ENCODE results near the gene TMEM53. TPM values are rescaled to one million over a fixed set of nuclear protein-coding genes. Genes with fewer than 3 reads are reported as not detected.

TMEM53 gene
- total RNA-seq, 2 donors from 2014 or later, result 2.6 to 2.8 TPM

- DNase-seq (no peak), ATAC-seq (no peak)
- H3K27me3 Mint-ChIP-seq, result no peaks in the 10 kb centered on the region
- peaks cover 2% of the 10 kb centered on the region for H3K36me3 Mint-ChIP-seq (ENCODE audit: low read depth)
- H3K27ac Mint-ChIP-seq, result peak overlapping the region; percentile 60
- peaks cover 4% of the 10 kb centered on the region for H3K4me1 Mint-ChIP-seq
- H3K9me3 ChIP-seq (ENCODE audit: control insufficient read depth, low read length, poor library complexity, severe bottlenecking), result no peaks in the 10 kb centered on the region
- H3K4me3 Mint-ChIP-seq, result no peak overlapping the region
These were observed 18.7 kb downstream of the TMEM53 start for GRCh38 chr1:44655609-44656008.

DNA sequence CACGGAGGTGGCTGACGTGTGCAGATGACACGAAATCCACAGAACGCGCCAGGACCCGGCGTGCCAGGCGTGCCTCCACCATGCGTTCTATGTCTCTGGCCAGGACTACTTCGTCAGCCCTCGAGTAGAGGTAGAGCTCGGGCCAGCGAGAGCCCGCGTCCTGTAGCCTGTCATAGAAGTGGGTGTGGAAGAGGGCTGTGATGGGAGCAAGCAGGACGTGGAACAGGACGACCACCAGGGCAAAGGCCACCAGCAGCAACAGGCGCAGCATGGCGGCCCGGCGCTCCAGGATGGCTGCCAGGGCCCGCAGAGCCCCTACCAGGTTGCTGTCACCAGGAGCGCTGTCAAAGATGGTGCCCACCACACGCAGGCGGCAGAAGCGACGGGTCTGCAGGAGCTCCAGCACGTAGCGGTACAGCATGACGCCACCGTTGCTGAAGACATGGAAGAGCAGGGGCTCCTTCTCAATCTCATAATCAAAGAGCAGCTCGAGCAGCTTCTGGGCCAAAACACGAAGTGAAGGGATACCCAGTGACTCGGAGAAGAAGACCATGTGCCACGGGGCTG, 19.6 kb downstream of the TMEM53 start:
- no peak for DNase-seq
- peaks cover 4% of the 10 kb centered on the region for H3K4me1 Mint-ChIP-seq

DNA sequence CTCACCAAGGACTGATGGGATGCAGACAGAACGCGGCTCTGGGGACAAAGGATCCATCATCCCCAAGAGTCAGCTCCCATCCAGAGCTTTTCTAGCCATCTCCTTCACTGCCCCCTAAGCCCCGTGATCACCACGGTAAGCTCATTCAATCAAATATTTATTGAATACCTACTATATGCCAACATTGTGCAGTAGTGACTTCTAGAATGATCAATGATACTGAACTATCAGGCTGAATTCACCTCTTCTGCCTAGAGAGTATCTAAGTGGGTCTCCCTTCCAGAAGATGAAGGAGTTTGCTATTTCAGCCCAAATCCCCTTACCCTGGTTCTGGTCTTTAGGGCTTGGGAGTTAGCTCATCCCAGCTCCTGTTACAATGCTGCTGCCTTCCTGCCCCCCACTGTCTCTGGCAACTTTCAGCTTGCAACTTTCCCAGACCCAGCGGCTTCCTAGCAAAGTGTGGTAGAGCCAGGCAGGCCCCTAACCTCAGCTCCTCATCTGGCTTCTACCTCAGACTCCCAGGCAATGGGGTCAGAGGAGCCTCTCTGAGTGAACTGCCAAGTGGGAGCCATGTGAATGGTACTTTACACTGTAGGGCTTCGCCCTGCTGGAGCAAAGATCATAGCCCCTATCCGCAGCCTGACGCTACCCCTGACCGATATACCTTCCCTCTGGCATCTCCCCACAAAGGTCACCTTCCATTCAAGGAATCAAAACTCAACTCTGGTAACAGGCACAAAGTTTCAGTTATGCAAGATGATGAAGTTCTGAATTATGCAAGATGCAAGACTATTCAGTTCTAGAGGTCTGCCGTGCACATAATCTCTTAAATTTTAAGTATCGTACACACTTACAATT, 20.9 kb downstream of the TMEM53 start:
- ATAC-seq, result peak; percentile 12
- Mint-ChIP-seq H3K4me1 (peaks cover 8% of the 10 kb centered on the region), H3K4me3 (no peak overlapping the region), H3K27ac (no peak overlapping the region), H3K36me3 (ENCODE audit: low read depth) (peaks cover 9% of the 10 kb centered on the region), H3K27me3 (no peaks in the 10 kb centered on the region)
- H3K9me3 ChIP-seq (ENCODE audit: control insufficient read depth, low read length, poor library complexity, severe bottlenecking), result no peaks in the 10 kb centered on the region
- DNase-seq, result no peak

More for the DNA sequence above, 19.6 kb downstream of the TMEM53 start:
- H3K27ac Mint-ChIP-seq, result no peak overlapping the region
- H3K9me3 ChIP-seq (ENCODE audit: control insufficient read depth, low read length, poor library complexity, severe bottlenecking), result no peaks in the 10 kb centered on the region
- H3K36me3 Mint-ChIP-seq (ENCODE audit: low read depth), result peaks cover 2% of the 10 kb centered on the region
- no peak overlapping the region for H3K4me3 Mint-ChIP-seq
- H3K27me3 Mint-ChIP-seq, result no peaks in the 10 kb centered on the region
- no peak for ATAC-seq

DNA sequence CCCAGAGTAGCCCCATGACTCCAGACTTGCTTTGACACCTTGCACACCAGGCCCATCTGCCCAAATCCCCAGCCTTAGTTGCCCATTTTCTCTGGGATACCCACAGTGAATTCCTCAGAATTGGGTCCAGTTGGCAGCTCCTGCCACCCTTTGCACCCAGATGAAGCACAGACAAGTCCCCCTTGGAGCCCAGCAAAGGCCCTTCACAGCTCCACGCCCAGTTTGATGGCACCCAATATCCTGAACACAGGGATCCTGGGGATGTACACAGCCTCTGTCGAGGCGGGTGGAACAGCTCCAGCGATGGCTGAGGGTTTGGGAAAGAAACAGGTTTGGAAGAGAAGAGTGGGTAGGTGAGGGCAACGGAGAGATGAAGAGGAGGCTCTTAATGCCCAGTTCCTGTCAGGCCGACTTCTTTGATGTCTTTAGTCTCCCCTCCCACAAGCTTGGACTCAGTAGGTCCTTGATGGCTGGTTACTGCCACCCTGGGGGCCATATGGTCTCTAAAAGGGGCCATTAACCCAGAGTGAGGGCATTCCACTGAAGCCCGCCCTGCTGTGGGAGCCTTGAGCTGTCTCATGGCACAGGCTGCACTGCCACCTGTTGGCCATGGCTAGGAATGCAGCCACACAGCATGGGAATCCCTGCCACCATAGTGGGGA, 21.7 kb downstream of the TMEM53 start:
- Mint-ChIP-seq H3K27me3 (no peaks in the 10 kb centered on the region), H3K4me3 (no peak overlapping the region), H3K4me1 (peaks cover 8% of the 10 kb centered on the region), H3K27ac (peak overlapping the region; percentile 43), H3K36me3 (ENCODE audit: low read depth) (peaks cover 9% of the 10 kb centered on the region)
- peak; percentile 97 for ATAC-seq
- H3K9me3 ChIP-seq (ENCODE audit: control insufficient read depth, low read length, poor library complexity, severe bottlenecking), result no peaks in the 10 kb centered on the region
- DNase-seq, result peak; percentile 60 to 70 (median 60)

DNA sequence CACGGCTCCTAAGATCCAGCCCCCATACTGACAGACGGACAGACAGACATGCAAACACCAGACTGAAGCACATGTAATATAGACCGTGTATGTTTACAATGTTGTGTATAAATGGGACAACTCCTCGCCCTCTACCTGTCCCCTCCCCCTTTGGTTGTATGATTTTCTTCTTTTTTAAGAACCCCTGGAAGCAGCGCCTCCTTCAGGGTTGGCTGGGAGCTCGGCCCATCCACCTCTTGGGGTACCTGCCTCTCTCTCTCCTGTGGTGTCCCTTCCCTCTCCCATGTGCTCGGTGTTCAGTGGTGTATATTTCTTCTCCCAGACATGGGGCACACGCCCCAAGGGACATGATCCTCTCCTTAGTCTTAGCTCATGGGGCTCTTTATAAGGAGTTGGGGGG, 23.2 kb downstream of the TMEM53 start:
- peak overlapping the region; percentile 43 for H3K27ac Mint-ChIP-seq
- peaks cover 5% of the 10 kb centered on the region for H3K4me1 Mint-ChIP-seq
- no peak overlapping the region for H3K4me3 Mint-ChIP-seq
- no peaks in the 10 kb centered on the region for H3K9me3 ChIP-seq (ENCODE audit: control insufficient read depth, low read length, poor library complexity, severe bottlenecking)
- no peaks in the 10 kb centered on the region for H3K27me3 Mint-ChIP-seq
- H3K36me3 Mint-ChIP-seq (ENCODE audit: low read depth), result peaks cover 9% of the 10 kb centered on the region
- no peak for ATAC-seq
- DNase-seq, result no peak

DNA sequence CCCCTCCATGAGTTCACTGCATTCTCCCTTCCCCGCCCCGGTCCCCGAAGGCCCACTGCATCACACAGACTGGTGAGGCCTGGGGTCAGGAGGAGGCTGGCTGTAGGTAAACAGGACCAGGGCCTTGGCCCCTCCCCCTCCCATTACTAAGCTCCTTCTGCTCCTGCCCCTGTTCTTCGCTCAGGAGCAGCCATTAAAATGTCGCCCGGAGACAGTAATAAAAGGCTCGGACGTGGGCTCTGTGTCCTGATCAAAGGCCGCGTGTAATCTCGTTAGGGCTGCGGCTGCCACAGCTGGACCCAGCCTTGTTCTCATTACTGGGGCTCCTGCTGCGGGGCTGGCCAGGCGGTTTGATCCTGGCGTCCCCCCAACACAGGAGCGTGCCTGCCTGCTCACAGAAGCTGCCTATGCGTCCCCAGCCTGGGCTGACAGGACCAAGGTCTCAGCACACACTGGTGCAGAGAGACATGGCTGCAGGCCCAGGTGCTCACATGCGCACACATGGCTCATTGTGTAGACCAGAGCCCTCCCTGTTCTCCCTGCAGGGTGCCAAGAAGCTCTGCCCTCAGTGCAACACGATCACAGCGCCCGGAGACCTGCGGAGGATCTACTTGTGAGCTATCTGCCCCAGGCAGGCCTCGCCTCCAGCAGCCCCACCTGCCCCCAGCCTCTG, 24.0 kb downstream of the TMEM53 start:
- no peaks in the 10 kb centered on the region for H3K9me3 ChIP-seq (ENCODE audit: control insufficient read depth, low read length, poor library complexity, severe bottlenecking)
- Mint-ChIP-seq H3K36me3 (ENCODE audit: low read depth) (peaks cover 9% of the 10 kb centered on the region), H3K27ac (no peak overlapping the region), H3K27me3 (no peaks in the 10 kb centered on the region), H3K4me3 (no peak overlapping the region), H3K4me1 (peaks cover 5% of the 10 kb centered on the region)
- DNase-seq (no peak), ATAC-seq (no peak)

- ATAC-seq, result no peak
- no peak overlapping the region for H3K4me3 Mint-ChIP-seq
- H3K9me3 ChIP-seq (ENCODE audit: control insufficient read depth, low read length, poor library complexity, severe bottlenecking), result no peaks in the 10 kb centered on the region
- H3K36me3 Mint-ChIP-seq (ENCODE audit: low read depth), result peaks cover 9% of the 10 kb centered on the region
- H3K27ac Mint-ChIP-seq, result no peak overlapping the region
- no peaks in the 10 kb centered on the region for H3K27me3 Mint-ChIP-seq
- peaks cover 5% of the 10 kb centered on the region for H3K4me1 Mint-ChIP-seq
- DNase-seq, result no peak
These were observed 24.5 kb downstream of the TMEM53 start for GRCh38 chr1:44649788-44650158.

DNA sequence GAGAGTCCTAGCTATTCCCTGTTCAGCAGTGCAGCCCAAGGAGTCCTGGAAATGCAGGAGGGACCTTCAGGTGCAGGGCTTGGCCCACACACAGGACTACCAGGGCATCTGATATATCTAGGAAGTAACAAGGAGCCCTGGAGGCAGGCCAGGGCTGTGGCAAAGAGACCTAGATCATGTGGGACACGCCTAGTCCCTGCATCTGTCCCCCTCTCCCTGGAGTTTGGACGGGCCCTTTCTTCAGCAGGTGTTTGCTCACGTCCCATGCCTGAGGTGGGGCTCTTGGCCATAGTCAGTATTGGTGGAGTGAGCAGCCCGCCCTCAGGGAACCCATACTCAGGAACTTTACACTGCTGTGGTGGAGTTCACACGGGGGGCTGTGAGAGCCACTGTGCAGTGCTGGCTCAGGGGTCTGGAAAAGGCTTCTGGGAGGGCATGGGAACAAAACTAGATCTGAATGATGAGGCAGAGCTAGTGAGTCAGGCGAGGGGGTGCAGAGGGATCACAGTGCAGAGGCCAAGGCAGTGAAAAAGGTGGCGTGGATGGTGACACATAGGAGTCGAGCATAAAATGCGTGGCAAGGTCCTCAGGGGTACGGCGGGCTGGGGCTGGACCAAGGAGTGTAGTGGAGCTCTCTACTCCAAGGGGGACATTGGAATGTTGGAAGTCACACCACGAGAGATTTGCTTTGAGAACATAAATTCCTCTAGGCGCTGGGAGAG, 25.6 kb downstream of the TMEM53 start:
- Mint-ChIP-seq H3K4me1 (peaks cover 5% of the 10 kb centered on the region), H3K27ac (peak overlapping the region; percentile 77), H3K27me3 (no peaks in the 10 kb centered on the region), H3K36me3 (ENCODE audit: low read depth) (peaks cover 9% of the 10 kb centered on the region), H3K4me3 (no peak overlapping the region)
- ATAC-seq, result no peak
- DNase-seq, result no peak
- no peaks in the 10 kb centered on the region for H3K9me3 ChIP-seq (ENCODE audit: control insufficient read depth, low read length, poor library complexity, severe bottlenecking)

DNA sequence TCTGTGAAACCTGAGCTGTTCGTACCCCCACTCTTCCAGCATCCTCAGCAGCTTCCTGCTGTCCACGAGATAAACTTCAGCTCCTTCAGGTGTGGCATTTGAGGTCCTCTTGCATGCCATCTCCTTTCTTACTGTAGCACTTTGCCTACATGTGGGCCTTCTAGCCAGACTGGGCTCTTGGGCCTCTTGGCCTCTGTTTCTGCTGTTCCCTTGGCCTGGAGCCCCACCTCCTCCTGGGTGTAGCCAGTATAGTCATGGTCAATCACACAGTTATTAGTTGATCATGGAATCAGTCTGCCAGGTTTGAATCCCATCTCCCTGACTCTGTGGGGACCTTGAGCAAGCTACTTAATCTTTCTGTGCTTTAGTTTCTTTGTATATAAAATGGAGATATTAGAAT, 26.4 kb downstream of the TMEM53 start:
- peaks cover 13% of the 10 kb centered on the region for H3K36me3 Mint-ChIP-seq (ENCODE audit: low read depth)
- no peak for DNase-seq
- ATAC-seq, result no peak
- H3K27me3 Mint-ChIP-seq, result no peaks in the 10 kb centered on the region
- peaks cover 8% of the 10 kb centered on the region for H3K4me1 Mint-ChIP-seq
- H3K9me3 ChIP-seq (ENCODE audit: control insufficient read depth, low read length, poor library complexity, severe bottlenecking), result no peaks in the 10 kb centered on the region
- peak overlapping the region; percentile 77 for H3K27ac Mint-ChIP-seq
- H3K4me3 Mint-ChIP-seq, result no peak overlapping the region

DNA sequence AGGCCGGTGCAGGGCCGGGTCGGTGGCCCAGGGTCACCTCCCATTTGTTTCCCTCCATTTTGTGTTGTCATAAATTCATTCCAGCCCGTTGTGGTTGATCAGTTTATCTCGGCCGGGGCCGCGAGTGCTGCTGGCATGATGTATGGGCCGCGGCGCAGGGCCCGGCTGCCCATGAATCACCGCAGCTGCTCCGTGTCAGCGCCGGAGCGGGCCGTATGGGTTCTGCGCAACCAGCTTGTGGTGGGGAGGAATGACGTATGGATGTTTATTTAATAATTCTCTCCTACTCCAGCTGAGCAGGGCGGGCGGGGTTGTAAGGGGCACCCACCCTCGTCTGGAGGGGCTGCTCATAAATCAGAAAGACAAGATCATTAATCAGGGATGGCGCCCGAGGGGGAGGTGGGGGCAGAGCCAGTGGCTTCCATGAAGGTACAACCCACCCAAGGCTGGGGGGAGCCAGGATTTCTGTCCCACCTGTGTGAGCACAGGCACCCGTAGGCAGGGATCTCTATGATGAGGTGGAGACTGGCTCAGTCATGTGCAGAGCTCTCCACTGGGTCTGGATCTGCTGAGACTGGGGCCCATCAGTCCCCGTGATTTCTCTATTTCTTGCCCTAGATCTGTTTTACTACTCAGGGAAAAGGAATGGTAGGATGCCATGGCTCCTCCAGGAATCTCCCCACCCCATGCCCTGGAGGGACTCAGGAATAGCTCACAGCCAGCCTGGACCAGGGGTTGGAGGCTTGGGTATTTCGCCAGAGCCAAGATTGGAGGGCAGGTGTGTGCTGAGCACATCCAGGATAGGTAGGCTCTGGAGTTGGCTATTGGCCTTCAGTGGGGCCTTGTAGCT, 27.8 kb downstream of the TMEM53 start:
- peak overlapping the region; percentile 77 for H3K27ac Mint-ChIP-seq
- no peaks in the 10 kb centered on the region for H3K27me3 Mint-ChIP-seq

GRCh38 chr1:44645476-44646244, 28.6 kb downstream of the TMEM53 start:
- H3K9me3 ChIP-seq (ENCODE audit: control insufficient read depth, low read length, poor library complexity, severe bottlenecking), result no peaks in the 10 kb centered on the region
- Mint-ChIP-seq H3K27me3 (no peaks in the 10 kb centered on the region), H3K27ac (no peak overlapping the region), H3K36me3 (ENCODE audit: low read depth) (peaks cover 13% of the 10 kb centered on the region), H3K4me3 (no peak overlapping the region), H3K4me1 (peaks cover 17% of the 10 kb centered on the region)
- no peak for ATAC-seq
- no peak for DNase-seq

More for the DNA sequence above, 27.8 kb downstream of the TMEM53 start:
- H3K4me1 Mint-ChIP-seq, result peaks cover 14% of the 10 kb centered on the region
- no peak for DNase-seq
- H3K36me3 Mint-ChIP-seq (ENCODE audit: low read depth), result peaks cover 16% of the 10 kb centered on the region
- H3K4me3 Mint-ChIP-seq, result no peak overlapping the region
- no peaks in the 10 kb centered on the region for H3K9me3 ChIP-seq (ENCODE audit: control insufficient read depth, low read length, poor library complexity, severe bottlenecking)
- no peak for ATAC-seq
